ENCODE results near the gene MYO18A. TPM values are rescaled to one million over a fixed set of nuclear protein-coding genes. Genes with fewer than 3 reads are reported as not detected.
A peak's percentile ranks its signal among the peaks of the same experiment; 100 is the strongest.

MYO18A gene
- polyA plus RNA-seq, 1 donor (not counting 4 experiments of a cell fraction or from before 2014, with no cell fraction given), result 20.0 TPM

- Histone ChIP-seq H3K79me2 (ENCODE audit: control insufficient read depth, insufficient read depth, low read length) (no peaks in the 10 kb centered on the region), H3K4me3 (ENCODE audit: control insufficient read depth in 2 of 3, extremely low read depth in 1 of 3, insufficient read depth in 2 of 3, low read depth in 1 of 3, low read length in 3 of 3) (no peak overlapping the region), H3K4me2 (ENCODE audit: control insufficient read depth, extremely low read depth, insufficient read depth, low read depth, low read length) (no peak overlapping the region), H2AFZ (ENCODE audit: control insufficient read depth, low read length) (no peak overlapping the region), H3K9ac (ENCODE audit: control insufficient read depth, extremely low read depth, insufficient read depth, low read length) (no peak overlapping the region), H4K20me1 (ENCODE audit: control insufficient read depth, extremely low read depth, insufficient read depth, low read length) (no peaks in the 10 kb centered on the region), H3K27ac (ENCODE audit: control insufficient read depth, insufficient read depth, low read length) (no peak overlapping the region), H3K27me3 (ENCODE audit: control insufficient read depth, extremely low read depth, insufficient read depth, low read length) (peaks cover 58% of the 10 kb centered on the region), H3K36me3 (ENCODE audit: control insufficient read depth in 2 of 2, extremely low read depth in 1 of 2, insufficient read depth in 2 of 2, low read length in 2 of 2) (no peaks in the 10 kb centered on the region), H3K4me1 (ENCODE audit: control insufficient read depth, extremely low read depth, insufficient read depth, low read length) (peaks cover 11% of the 10 kb centered on the region), H3K9me1 (ENCODE audit: control insufficient read depth, extremely low read depth, insufficient read depth, low read length) (no peaks in the 10 kb centered on the region), H3K9me3 (ENCODE audit: control insufficient read depth, low read depth, low read length) (peaks cover 3% of the 10 kb centered on the region)
- TF ChIP-seq CTCF (optimal IDR thresholded peaks at IDR 0.05 in 1 of 3, IDR thresholded peaks at IDR 0.05 in 1 of 3, conservative IDR thresholded peaks at IDR 0.05 in 1 of 3; ENCODE audit: extremely low read depth in 1 of 3, insufficient read depth in 2 of 3, low read length in 3 of 3) (peak in 1 of 3 experiments; percentile 10), EZH2 (IDR thresholded peaks at IDR 0.05; ENCODE audit: low read length) (no peak)
- dilution Hi-C loops (cut with MboI; ENCODE audit: extremely low pct_ligation_motif_present, low sequenced_read_pairs), result no loop called here
- FAIRE-seq, result no peak
- DNase-seq (ENCODE audit: low read depth, low spot score), result no peak
Observed at GRCh38 chr17:29036584-29036983, 143.6 kb downstream of the MYO18A start.

GRCh38 chr17:29034510-29034909 is 145.7 kb downstream of the MYO18A start:
- Histone ChIP-seq H2AFZ (ENCODE audit: control insufficient read depth, low read length) (no peak overlapping the region), H3K27me3 (ENCODE audit: control insufficient read depth, extremely low read depth, insufficient read depth, low read length) (peaks cover 64% of the 10 kb centered on the region), H3K36me3 (ENCODE audit: control insufficient read depth in 2 of 2, extremely low read depth in 1 of 2, insufficient read depth in 2 of 2, low read length in 2 of 2) (no peaks in the 10 kb centered on the region), H4K20me1 (ENCODE audit: control insufficient read depth, extremely low read depth, insufficient read depth, low read length) (no peaks in the 10 kb centered on the region), H3K9me3 (ENCODE audit: control insufficient read depth, low read depth, low read length) (peaks cover 3% of the 10 kb centered on the region), H3K79me2 (ENCODE audit: control insufficient read depth, insufficient read depth, low read length) (no peaks in the 10 kb centered on the region), H3K4me2 (ENCODE audit: control insufficient read depth, extremely low read depth, insufficient read depth, low read depth, low read length) (no peak overlapping the region), H3K4me1 (ENCODE audit: control insufficient read depth, extremely low read depth, insufficient read depth, low read length) (peaks cover 11% of the 10 kb centered on the region), H3K4me3 (ENCODE audit: control insufficient read depth in 2 of 3, extremely low read depth in 1 of 3, insufficient read depth in 2 of 3, low read depth in 1 of 3, low read length in 3 of 3) (no peak overlapping the region), H3K9me1 (ENCODE audit: control insufficient read depth, extremely low read depth, insufficient read depth, low read length) (no peaks in the 10 kb centered on the region), H3K9ac (ENCODE audit: control insufficient read depth, extremely low read depth, insufficient read depth, low read length) (no peak overlapping the region), H3K27ac (ENCODE audit: control insufficient read depth, insufficient read depth, low read length) (no peak overlapping the region)
- DNase-seq (ENCODE audit: low read depth, low spot score) (no peak), FAIRE-seq (no peak)
- dilution Hi-C loops (cut with MboI; ENCODE audit: extremely low pct_ligation_motif_present, low sequenced_read_pairs), result no loop called here
- no peak for TF ChIP-seq CTCF (optimal IDR thresholded peaks at IDR 0.05 in 1 of 3, IDR thresholded peaks at IDR 0.05 in 1 of 3, conservative IDR thresholded peaks at IDR 0.05 in 1 of 3; ENCODE audit: extremely low read depth in 1 of 3, insufficient read depth in 2 of 3, low read length in 3 of 3)
- TF ChIP-seq EZH2 (IDR thresholded peaks at IDR 0.05; ENCODE audit: low read length), result no peak

Measured in keratinocyte (primary cell).